ENCODE data around the gene STRN3. TPM values are rescaled to one million over a fixed set of nuclear protein-coding genes. Genes with fewer than 3 reads are reported as not detected.

STRN3 gene
- total and polyA plus RNA-seq, 4 donors = 6.8 to 47.5 (median 31.2) TPM

DNA sequence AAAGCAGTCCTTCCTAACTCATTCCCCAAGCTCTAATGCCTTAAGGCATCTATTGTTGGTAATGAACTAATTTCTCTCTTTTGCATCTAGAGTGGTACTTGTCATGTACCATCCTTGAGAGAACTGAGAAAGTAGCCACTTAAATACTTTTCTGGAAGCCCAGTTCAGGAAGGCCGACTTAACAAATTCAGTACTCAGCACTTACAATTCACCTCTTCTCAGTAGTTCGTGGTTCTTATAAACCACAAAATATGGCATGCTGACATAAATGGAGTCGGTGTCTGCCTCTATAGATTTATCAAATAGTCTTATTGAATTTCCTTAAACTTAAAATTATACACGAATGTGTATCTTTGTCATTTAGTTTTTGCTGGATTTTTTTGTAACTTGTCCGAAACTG lies 161.2 kb downstream of the STRN3 start:
- H3K36me3 ChIP-seq (ENCODE audit: control insufficient read depth in 4 of 4, insufficient read depth in 3 of 4, low read depth in 1 of 4, low read length in 3 of 4) = no peaks in the 10 kb centered on the region
- no peak overlapping the region for H3K4me3 ChIP-seq (ENCODE audit: low read depth in 1 of 3, low read length in 3 of 3)
- no peak for DNase-seq (ENCODE audit: low spot score)
- H3K9me3 ChIP-seq (ENCODE audit: control insufficient read depth in 4 of 4, low read length in 3 of 4) = no peaks in the 10 kb centered on the region
- TF ChIP-seq NR2F2 (IDR thresholded peaks at IDR 0.05) (no peak), SP1 (IDR thresholded peaks at IDR 0.05) (no peak), RAD21 (IDR thresholded peaks at IDR 0.05) (no peak)
- no peak overlapping the region for H3K9ac ChIP-seq (ENCODE audit: low read depth in 1 of 2, low read length in 2 of 2)
- no peaks in the 10 kb centered on the region for H3K4me1 ChIP-seq (ENCODE audit: control insufficient read depth in 4 of 4, insufficient read depth in 4 of 4, low read length in 3 of 4)
- H3K27ac ChIP-seq (ENCODE audit: low read depth in 1 of 2, low read length in 2 of 2) = no peak overlapping the region
- WGBS = 84% methylated on average over 5 of the region's 5 CpGs
- no peaks in the 10 kb centered on the region for H3K27me3 ChIP-seq (ENCODE audit: control insufficient read depth in 4 of 4, insufficient read depth in 4 of 4, low read length in 3 of 4)

DNA sequence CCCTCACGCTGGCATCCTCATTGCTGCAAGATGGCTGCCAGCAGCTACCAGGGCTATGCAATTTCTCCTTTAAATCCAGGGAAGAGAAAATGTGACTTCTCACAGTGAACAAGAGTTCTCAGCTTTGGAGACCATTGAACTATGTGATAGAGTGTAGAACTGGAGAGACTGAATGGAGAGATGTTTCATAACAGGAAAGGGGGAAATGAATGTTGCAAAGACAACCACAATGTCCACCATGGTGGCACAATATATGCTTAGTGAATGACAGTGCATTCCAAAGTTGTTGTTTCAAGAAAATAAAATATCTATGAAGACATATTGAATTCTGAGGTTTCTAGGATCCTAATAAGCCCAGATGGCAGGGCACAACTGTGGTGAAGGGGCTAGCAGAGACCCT lies 165.0 kb downstream of the STRN3 start:
- H3K27ac ChIP-seq (ENCODE audit: low read depth in 1 of 2, low read length in 2 of 2) = no peak overlapping the region
- H3K4me3 ChIP-seq (ENCODE audit: low read depth in 1 of 3, low read length in 3 of 3) = no peak overlapping the region
- no peaks in the 10 kb centered on the region for H3K36me3 ChIP-seq (ENCODE audit: control insufficient read depth in 4 of 4, insufficient read depth in 3 of 4, low read depth in 1 of 4, low read length in 3 of 4)
- no peak overlapping the region for H3K9ac ChIP-seq (ENCODE audit: low read depth in 1 of 2, low read length in 2 of 2)
- no peak for DNase-seq (ENCODE audit: low spot score)
- H3K9me3 ChIP-seq (ENCODE audit: control insufficient read depth in 4 of 4, low read length in 3 of 4) = no peaks in the 10 kb centered on the region
- TF ChIP-seq, protein P1, sequence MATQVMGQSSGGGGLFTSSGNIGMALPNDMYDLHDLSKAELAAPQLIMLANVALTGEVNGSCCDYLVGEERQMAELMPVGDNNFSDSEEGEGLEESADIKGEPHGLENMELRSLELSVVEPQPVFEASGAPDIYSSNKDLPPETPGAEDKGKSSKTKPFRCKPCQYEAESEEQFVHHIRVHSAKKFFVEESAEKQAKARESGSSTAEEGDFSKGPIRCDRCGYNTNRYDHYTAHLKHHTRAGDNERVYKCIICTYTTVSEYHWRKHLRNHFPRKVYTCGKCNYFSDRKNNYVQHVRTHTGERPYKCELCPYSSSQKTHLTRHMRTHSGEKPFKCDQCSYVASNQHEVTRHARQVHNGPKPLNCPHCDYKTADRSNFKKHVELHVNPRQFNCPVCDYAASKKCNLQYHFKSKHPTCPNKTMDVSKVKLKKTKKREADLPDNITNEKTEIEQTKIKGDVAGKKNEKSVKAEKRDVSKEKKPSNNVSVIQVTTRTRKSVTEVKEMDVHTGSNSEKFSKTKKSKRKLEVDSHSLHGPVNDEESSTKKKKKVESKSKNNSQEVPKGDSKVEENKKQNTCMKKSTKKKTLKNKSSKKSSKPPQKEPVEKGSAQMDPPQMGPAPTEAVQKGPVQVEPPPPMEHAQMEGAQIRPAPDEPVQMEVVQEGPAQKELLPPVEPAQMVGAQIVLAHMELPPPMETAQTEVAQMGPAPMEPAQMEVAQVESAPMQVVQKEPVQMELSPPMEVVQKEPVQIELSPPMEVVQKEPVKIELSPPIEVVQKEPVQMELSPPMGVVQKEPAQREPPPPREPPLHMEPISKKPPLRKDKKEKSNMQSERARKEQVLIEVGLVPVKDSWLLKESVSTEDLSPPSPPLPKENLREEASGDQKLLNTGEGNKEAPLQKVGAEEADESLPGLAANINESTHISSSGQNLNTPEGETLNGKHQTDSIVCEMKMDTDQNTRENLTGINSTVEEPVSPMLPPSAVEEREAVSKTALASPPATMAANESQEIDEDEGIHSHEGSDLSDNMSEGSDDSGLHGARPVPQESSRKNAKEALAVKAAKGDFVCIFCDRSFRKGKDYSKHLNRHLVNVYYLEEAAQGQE (IDR thresholded peaks at IDR 0.05) = no peak
- no peak for TF ChIP-seq RXRA (IDR thresholded peaks at IDR 0.05)
- no peak for TF ChIP-seq FOXA1 (IDR thresholded peaks at IDR 0.05)
- no peak for TF ChIP-seq HNF4A (conservative IDR thresholded peaks at IDR 0.05)
- TF ChIP-seq NR2F2 (IDR thresholded peaks at IDR 0.05) = no peak
- no peak for TF ChIP-seq JUND (IDR thresholded peaks at IDR 0.05)
- TF ChIP-seq, protein P2, sequence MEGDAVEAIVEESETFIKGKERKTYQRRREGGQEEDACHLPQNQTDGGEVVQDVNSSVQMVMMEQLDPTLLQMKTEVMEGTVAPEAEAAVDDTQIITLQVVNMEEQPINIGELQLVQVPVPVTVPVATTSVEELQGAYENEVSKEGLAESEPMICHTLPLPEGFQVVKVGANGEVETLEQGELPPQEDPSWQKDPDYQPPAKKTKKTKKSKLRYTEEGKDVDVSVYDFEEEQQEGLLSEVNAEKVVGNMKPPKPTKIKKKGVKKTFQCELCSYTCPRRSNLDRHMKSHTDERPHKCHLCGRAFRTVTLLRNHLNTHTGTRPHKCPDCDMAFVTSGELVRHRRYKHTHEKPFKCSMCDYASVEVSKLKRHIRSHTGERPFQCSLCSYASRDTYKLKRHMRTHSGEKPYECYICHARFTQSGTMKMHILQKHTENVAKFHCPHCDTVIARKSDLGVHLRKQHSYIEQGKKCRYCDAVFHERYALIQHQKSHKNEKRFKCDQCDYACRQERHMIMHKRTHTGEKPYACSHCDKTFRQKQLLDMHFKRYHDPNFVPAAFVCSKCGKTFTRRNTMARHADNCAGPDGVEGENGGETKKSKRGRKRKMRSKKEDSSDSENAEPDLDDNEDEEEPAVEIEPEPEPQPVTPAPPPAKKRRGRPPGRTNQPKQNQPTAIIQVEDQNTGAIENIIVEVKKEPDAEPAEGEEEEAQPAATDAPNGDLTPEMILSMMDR (IDR thresholded peaks at IDR 0.05; ENCODE audit: low read depth, low read length, missing input control) = no peak
- no peak for TF ChIP-seq FOXA2 (IDR thresholded peaks at IDR 0.05)
- no peak for TF ChIP-seq TAF1 (conservative IDR thresholded peaks at IDR 0.05)
- TF ChIP-seq, protein P3, sequence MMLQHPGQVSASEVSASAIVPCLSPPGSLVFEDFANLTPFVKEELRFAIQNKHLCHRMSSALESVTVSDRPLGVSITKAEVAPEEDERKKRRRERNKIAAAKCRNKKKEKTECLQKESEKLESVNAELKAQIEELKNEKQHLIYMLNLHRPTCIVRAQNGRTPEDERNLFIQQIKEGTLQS (IDR thresholded peaks at IDR 0.05) = no peak
- no peak for TF ChIP-seq EGR1 (IDR thresholded peaks at IDR 0.05; ENCODE audit: low read depth in 2 of 2)
- no peak for TF ChIP-seq RAD21 (IDR thresholded peaks at IDR 0.05)
- TF ChIP-seq, protein P4, sequence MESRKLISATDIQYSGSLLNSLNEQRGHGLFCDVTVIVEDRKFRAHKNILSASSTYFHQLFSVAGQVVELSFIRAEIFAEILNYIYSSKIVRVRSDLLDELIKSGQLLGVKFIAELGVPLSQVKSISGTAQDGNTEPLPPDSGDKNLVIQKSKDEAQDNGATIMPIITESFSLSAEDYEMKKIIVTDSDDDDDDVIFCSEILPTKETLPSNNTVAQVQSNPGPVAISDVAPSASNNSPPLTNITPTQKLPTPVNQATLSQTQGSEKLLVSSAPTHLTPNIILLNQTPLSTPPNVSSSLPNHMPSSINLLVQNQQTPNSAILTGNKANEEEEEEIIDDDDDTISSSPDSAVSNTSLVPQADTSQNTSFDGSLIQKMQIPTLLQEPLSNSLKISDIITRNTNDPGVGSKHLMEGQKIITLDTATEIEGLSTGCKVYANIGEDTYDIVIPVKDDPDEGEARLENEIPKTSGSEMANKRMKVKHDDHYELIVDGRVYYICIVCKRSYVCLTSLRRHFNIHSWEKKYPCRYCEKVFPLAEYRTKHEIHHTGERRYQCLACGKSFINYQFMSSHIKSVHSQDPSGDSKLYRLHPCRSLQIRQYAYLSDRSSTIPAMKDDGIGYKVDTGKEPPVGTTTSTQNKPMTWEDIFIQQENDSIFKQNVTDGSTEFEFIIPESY (IDR thresholded peaks at IDR 0.05) = no peak
- TF ChIP-seq YY1 (IDR thresholded peaks at IDR 0.05) = no peak
- TF ChIP-seq, protein P5, sequence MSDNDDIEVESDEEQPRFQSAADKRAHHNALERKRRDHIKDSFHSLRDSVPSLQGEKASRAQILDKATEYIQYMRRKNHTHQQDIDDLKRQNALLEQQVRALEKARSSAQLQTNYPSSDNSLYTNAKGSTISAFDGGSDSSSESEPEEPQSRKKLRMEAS (IDR thresholded peaks at IDR 0.05) = no peak
- TF ChIP-seq SP1 (IDR thresholded peaks at IDR 0.05) = no peak
- no peaks in the 10 kb centered on the region for H3K27me3 ChIP-seq (ENCODE audit: control insufficient read depth in 4 of 4, insufficient read depth in 4 of 4, low read length in 3 of 4)
- 56% methylated on average over 1 of the region's 1 CpG for WGBS
- H3K4me1 ChIP-seq (ENCODE audit: control insufficient read depth in 4 of 4, insufficient read depth in 4 of 4, low read length in 3 of 4) = no peaks in the 10 kb centered on the region

Data from liver (tissue), 9 donors.